GM12891 (cell line): ENCODE results near the gene ZNF226.
"Not testable (repeated sequence)": the region's sequence is repeated elsewhere in the genome, so short reads cannot be mapped to it uniquely, and the experiment has no call there.

Experiments used
- DNase-seq: peaks from one replicate; pipeline ENCODE4 v3.0.0; 2011; ENCODE audit warnings: low spot score; ENCODE audit not compliant: insufficient read length
- FAIRE-seq: peaks from 2 replicates; lab custom pipeline; 2011; peaks lifted over from hg19 to GRCh38; lab: Jason Lieb, UNC
- PAX5 ChIP-seq: IDR thresholded peaks from 2 replicates; pipeline ENCODE4 v1.6.1; 2011; ENCODE audit warnings: low read length, moderate library complexity, mild to moderate bottlenecking; ENCODE audit not compliant: insufficient read depth, severe bottlenecking
- POLR2A ChIP-seq: IDR thresholded peaks from 2 replicates; pipeline ENCODE4 v1.6.1; 2011; ENCODE audit warnings: low read depth, low read length, control low read depth
- POLR2AphosphoS5 ChIP-seq: IDR thresholded peaks from 2 replicates; pipeline ENCODE4 v1.6.1; 2011; ENCODE audit warnings: low read depth, low read length, control low read depth
- POU2F2 ChIP-seq: IDR thresholded peaks from 2 replicates; pipeline ENCODE4 v1.6.1; 2011; ENCODE audit warnings: low read depth, mild to moderate bottlenecking, control low read depth, low read length, moderate library complexity
- SPI1 ChIP-seq: IDR thresholded peaks from 2 replicates; pipeline ENCODE4 v1.6.1; 2011; ENCODE audit warnings: low read depth, low read length, control low read depth
- TAF1 ChIP-seq: IDR thresholded peaks from 2 replicates; pipeline ENCODE4 v1.6.1; 2011; ENCODE audit warnings: low read depth, low read length, control low read depth

Gene ZNF226

DNA sequence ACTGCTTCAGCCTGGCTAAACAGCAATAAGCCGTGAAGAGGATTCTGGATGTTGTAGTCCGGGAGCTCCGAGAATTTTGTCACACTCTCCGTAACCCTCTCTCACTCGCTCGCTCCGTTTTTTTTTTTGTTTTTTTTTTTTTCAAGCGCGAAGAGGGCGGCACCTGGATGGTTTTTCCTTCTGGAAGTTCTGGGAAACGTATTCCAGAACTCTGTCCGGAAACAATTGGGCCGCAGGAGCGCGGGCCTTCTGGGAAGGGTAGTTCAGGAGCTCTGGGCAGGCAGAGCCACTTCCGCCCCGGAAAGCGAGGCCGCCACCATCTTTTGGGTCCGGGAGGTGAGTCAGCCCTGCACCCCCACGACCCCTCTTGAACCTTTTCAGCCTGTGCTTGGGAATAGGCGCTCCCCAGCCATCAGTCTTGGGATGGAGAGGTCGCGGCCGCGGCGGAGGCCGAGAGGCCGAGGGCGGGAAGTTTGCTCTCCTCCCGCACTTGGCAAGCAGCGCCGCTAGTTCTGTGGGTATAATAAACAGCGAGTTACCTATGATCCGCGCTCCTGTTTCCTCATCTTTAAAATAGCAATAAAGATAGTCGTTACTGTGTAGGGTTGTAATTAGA, 47.5 kb downstream of the ZNF226 start, which contains the start of gene ZNF227:
ZNF227 (plus strand) TSS at position 283 of the 616 bp plus-strand sequence. CDS start 5,261 bp downstream, outside the sequence.
- peak; percentile 95 for FAIRE-seq
- DNase-seq = peak; percentile 50
- peak; percentile 67 for TF ChIP-seq TAF1
- peak; percentile 71 for TF ChIP-seq POLR2A
- no peak for TF ChIP-seq POU2F2
- TF ChIP-seq PAX5 = no peak
- peak; percentile 57; the same call in 1 of the 2 replicates for TF ChIP-seq POLR2AphosphoS5
- TF ChIP-seq SPI1 = peak; percentile 63

DNA sequence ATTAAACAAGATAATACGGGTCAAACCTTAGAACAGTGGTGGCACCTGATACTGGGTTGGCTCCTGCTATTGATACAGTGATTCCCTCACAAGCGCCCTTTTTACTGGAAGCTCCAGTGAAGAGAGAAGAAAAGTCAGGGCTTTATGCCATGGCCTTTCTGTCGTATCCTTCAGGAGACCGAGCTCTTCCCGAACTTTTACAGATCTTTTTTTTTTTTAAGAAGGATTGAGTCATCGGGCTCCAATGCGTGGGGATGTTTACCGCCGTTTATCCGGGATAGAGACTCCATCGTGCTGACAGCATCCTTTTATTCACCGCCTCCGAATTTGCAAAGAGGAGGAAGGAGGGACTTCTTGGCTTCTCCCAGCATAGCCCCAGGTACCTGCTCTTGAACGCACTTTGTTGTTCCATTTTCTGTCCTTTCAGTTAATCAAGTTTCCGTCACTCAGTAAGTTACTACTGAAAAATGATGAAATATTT, 48.0 kb downstream of the ZNF226 start:
- TF ChIP-seq TAF1 (no peak), POLR2A (no peak), POLR2AphosphoS5 (no peak), PAX5 (no peak), SPI1 (no peak)
- FAIRE-seq (no peak), DNase-seq (no peak)

DNA sequence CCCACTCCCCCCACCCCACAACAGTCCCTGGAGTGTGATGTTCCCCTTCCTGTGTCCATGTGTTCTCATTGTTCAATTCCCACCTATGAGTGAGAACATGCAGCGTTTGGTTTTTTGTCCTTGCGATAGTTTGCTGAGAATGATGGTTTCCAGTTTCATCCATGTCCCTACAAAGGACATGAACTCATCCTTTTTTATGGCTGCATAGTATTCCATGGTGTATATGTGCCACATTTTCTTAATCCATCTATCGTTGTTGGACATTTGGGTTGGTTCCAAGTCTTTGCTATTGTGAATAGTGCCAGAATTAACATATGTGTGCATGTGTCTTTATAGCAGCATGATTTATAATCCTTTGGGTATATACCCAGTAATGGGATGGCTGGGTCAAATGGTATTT, 55.0 kb downstream of the ZNF226 start:
- FAIRE-seq, DNase-seq: not testable (repeated sequence)

DNA sequence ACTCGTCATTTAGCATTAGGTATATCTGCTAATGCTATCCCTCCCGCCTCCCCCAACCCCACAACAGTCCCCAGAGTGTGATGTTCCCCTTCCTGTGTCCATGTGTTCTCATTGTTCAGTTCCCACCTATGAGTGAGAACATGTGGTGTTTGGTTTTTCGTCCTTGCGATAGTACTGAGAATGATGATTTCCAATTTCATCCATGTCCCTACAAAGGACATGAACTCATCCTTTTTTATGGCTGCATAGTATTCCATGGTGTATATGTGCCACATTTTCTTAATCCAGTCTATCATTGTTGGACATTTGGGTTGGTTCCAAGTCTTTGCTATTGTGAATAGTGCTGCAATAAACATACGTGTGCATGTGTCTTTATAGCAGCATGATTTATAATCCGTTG, 55.9 kb downstream of the ZNF226 start:
- FAIRE-seq, DNase-seq: not testable (repeated sequence)

DNA sequence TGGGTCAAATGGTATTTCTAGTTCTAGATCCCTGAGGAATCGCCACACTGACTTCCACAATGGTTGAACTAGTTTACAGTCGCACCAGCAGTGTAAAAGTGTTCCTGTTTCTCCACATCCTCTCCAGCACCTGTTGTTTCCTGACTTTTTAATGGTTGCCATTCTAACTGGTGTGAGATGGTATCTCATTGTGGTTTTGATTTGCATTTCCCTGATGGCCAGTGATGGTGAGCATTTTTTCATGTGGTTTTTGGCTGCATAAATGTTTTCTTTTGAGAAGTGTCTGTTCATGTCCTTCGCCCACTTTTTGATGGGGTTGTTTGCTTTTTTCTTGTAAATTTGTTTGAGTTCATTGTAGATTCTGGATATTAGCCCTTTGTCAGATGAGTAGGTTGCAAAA, 56.4 kb downstream of the ZNF226 start:
- not testable (repeated sequence) for FAIRE-seq, DNase-seq
